ENCODE data around the gene SOX13.
A peak's percentile ranks its signal among the peaks of the same experiment; 100 is the strongest.

SOX13 gene

DNA sequence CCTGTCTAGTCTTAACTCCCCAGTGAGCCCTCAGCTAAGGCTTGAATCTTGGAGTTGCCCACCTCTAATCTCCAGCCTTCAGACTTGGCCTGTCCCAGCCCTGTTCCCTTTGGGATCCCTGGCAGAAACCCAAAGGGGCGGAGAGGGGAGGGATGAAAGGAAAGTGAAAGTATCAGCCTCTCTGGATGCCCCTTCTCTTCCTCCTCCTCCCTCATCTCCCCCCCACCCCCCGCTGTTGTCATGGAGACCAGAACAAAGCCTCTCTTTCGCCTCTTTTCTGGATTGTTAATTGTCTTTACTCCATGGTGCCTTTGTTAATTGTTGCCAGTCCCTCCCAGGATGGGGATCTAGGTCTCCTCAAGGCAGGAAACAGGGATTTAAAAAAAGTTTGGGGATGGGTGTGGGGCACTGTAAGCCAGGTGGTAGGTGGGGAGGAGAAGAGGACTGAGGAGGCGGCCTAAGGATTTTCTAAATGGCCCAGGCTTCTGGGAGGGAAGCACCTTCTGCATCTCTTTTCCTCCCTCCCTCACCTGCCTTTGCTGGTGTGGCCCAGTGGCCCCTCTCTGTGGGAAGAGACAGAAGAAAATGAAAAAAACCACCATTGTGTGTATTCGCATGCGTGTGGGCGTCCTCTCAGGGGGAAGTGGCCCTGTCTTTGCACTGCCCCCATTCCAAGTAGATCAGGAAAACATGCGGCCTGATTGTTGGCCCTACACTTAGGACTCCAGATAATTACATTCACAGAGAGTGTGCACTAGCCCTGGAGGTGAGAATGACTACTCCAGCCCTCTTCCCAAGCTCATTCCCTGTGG lies 7.5 kb upstream of the SOX13 start:
- no peak for DNase-seq

- no peak for DNase-seq
These were observed 7.0 kb upstream of the SOX13 start for GRCh38 chr1:204065986-204066300.

GRCh38 chr1:204067935-204068334 lies 5.0 kb upstream of the SOX13 start:
- DNase-seq = no peak

GRCh38 chr1:204069887-204070286 lies 3.0 kb upstream of the SOX13 start:
- DNase-seq = no peak

DNA sequence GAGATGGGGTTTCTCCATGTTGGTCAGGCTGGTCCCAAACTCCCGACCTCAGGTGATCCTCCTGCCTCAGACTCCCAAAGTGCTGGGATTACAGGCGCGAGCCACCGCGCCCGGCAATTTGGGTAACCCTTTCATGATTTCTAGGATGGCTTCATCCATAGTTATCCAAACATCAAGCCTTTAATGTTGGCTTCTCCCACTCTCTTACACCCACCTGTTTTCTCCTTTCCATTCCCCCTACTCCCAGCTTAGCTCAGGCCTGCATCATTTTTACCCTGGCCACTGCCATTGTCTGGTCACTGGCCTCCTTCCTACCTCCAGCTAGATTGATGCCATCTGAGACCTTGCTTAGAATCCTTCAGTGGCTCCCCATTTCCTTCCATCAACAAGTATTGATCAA lies 2.0 kb upstream of the SOX13 start:
- no peak for DNase-seq

DNA sequence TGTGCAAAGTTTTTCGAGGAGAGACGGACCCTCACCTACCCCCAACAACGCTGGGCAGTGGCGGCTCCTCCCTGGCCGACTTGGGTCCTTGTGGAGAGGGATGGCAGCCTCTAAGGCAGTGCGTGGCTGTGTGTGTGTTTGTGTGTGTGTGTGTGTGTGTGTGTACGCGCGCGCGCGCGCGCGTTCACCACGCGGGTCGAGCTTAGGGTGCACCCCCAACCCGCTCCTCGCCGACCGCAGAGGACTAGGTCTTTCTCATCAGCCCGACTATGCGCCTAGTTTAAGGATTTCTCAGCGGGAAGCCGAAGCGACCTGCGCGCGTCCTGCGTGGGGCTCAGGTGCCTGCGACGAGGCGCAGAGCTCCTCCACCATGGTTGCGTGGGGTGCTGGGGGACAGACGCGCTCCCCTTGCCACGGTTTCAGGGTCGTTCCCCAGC lies 940 bp downstream of the SOX13 start:
- no peak for DNase-seq

DNA sequence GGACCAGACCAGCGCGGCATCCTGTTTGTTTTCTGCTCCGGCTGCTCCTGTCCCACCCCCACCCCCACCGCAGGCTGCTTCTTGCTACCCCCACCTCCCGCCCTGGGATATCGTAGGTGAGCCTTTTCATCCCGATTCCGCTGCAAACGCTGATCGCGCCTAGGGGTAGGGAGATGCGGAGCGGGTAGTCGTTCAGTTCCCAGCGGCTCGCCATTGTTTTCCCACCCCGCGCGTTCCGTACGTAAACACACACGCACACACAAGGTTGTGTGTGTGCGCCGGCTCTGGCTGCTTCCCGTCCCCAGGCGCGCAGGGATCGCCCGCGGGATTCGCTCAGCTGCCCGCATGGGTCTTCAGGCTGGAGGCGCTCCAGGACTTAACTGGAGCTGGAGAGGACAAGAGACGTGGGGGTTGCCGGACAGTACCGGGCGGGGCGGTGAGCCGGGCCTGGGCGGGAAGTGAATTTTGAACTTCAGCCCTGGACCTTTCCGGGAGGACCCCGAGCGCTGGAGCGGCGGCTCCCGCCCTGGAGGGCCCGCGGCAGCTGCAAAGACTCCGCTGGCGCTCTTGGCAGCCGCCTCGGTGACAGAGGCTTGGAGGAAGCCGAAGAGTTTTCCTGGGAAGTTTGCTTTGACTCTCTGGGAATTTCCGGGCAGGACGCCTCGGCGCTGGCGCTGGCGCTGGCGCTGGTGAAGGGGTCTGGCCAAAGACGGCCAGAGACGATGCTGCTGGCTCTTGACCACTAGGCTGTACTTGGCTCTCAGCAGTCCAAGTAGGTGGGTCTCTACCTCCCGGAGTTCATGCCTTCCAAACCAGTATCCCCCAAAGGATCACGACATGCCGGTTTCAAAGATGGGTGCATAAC lies 1.6 kb downstream of the SOX13 start:
- no peak for DNase-seq

- no peak for DNase-seq
These were observed 2.2 kb downstream of the SOX13 start for GRCh38 chr1:204075139-204075521.

GRCh38 chr1:204075890-204076846 lies 3.3 kb downstream of the SOX13 start:
- no peak for DNase-seq

GRCh38 chr1:204076891-204077290 lies 4.0 kb downstream of the SOX13 start:
- DNase-seq = no peak

GRCh38 chr1:204077979-204078696 lies 5.2 kb downstream of the SOX13 start:
- DNase-seq = peak; percentile 99

DNA sequence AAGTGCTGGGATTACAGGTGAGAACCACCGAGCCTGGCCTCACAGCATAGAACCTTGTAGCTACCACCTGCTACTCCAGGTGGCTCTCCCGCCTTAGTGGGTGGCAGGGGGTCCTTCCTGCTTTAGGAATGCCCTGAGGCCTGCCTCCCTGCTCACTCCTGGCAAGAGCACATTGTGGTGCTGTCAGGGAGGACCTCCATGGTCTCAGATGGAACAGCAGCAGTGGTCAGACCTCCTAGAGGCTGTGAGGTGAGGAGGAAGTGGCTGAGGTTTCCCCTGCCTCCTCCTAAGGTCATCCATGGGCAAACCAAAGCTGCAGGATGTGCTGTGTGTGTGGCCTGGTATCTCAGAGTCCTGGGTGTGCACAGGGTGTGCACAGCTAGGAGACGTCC lies 6.7 kb downstream of the SOX13 start:
- no peak for DNase-seq

DNA sequence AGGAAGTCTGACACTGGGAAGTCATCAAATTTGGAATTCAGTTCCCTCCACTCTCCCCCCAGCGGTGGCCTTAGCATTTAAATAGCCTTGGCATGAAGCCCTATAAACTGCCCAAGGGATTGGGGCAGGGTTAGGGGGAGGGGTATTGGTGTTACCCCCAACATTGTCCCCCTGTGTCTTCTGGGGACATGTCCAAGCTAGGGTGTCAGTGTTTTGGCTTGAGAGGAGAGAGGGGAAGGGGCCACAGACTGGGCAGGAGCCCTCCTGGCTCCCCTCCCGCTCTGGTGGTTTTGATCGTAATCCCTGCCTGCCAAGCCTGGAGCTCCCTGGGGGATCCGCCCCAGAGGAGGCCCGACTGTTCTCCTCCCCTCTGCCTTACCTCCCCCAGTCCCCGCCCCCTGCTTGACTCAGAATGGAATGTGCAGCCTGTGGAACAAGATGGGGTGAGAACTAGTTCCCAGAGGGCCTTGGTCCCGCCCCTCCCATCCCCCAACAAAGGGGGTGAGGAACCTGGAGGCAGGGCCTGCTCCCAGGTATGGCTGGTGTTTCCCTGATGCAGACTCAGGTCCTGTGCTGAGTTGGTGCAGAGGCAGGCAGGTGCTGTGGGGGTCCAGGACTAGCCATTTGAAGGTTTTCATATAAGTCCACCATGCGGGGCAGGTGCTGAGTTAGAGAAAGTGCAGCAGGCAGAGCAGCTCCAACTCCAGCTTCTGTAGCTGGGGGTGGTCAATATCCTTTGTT lies 7.4 kb downstream of the SOX13 start:
- peak; percentile 94 for DNase-seq

DNA sequence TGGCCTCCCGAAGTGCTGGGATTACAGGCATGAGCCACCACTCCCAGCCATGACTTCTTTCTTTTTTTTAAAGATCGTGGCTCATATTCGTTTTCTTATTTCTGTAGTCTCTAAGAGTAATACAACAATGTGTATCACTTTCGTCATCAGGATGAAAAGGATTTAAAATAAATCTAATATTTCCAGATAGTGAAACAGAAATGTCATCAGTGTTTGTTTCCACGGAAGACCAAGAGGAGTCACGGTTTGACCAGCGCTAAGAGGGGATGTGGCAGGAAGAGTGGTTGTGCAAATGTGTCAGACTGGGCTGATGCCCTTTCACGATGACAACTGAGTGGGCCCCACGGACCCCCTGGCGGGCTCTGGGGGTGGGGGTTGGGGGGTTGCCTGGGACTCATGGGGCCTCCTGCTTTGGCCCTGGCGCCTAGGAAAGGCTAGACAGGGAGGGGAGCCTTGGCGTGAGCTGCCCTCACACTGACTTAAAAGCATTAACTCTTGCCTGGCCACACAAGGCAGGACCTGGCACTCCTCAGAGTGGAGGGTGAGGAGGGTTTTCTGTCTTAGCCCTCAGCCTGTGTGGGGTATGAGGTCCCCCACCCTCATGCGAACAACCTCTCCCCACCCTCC lies 8.4 kb downstream of the SOX13 start:
- no peak for DNase-seq

- no peak for DNase-seq
These were observed 9.0 kb downstream of the SOX13 start for GRCh38 chr1:204081791-204082513.

DNA sequence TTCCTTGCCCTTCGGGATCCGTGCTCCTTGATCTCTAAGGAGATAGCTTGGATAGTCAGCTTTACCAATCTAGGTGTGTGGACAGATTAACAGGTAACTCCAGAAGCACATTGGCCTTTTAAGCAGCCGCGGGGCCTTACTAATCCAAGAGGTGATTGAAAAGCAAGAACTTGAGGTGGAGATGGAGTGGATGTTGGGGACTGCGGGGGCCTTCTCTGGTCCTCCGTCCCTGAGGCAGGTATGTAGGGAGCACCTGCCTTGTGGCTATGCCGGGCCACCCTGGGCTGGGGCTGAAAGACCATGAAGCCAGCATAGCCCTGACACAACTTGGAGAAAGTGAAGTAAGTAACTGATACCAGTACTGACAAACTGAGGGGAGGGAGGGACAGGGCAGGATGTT lies 10.6 kb downstream of the SOX13 start:
- DNase-seq = no peak

DNA sequence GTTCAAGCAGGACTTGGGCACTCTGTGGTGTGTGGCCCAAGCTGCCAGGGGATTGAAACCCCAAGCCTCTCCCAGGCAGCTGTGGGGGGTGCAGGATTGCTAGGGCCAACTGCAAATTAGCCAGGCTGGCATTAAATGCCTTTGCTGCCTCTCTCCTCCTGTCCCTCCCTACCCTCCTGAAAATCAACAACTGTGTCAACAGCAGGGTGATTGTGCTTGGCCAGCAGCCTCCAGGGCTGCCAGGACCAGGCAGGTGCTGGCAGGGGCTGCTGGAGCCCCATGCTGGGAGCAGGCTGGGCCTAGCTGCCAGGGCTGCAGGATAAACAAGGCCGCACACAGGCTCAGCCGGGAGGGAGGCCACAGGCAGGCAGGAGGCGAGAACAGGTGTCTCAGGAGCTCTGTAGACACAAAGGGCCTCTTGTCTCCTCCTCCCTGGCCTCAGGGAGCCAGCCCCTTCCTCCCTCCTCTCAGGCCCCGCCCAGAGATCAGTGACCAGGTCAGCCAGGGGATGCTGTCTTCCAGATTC lies 11.4 kb downstream of the SOX13 start:
- DNase-seq = peak; percentile 92

DNA sequence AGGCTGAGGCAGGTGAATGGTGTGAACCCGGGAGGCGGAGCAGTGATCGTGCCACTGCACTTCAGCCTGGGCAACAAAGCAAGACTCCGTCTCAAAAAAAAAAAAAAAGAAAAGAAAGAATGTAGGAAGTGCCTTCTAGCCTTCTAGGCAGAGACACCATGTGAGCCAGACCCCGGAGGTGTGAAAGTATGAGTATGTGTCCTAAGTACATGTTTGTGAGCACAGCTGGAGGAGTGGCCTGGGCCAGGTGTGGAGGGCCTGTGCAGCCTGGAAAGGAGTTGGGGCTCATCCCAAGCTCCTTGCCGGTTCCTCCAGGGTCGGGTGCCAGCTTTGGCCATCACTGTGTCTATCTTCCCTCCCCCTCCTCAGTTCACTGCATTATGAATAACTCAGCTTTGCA lies 13.0 kb downstream of the SOX13 start:
- DNase-seq = no peak

DNA sequence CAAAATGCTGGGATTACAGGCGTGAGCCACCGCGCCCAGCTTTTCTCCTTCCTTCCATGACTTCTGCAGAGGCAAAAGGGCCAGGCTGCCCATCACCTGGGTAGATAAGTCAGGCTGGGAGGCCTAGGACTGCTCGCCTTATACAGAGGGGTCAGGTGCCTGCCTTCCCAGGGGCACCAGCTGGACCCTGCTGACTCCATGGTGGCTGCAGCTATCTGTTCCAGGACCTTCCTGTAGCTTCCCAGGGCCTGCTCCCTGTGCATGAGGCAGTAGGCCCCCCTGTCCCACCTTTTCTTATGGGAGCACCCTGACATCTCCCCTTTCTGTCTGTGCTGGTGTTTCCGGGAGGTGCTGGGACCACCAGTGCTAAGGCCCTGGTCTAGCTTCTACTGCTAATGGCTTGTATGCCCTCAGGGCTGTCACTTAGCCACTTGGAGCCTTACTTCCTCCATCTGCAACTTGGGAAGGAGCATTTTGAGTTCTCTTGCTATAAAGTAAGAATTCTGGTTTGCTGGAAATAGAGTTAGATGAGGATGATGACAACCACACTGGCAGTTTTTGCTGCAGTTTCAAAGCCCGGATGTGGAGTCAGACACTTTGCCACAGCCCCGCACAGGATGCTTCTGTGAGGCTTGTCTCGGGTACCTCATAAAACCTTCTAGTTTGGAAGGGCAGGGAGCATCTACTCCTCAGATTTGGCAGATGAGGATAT lies 14.4 kb downstream of the SOX13 start:
- no peak for DNase-seq

All from NCI-H187 treated with DMSO at 0.1 percent for 48 hours (cell line).